Measurements from ENCODE around the gene DUSP6. TPM values are rescaled to one million over a fixed set of nuclear protein-coding genes. Genes with fewer than 3 reads are reported as not detected.
A peak's percentile ranks its signal among the peaks of the same experiment; 100 is the strongest.

The DUSP6 gene
- total and polyA plus RNA-seq, 2 of the 13 experiments (the other 11 are each of a cell fraction or from before 2014, with no cell fraction given) = 40.9 to 161 TPM

- TF ChIP-seq GLI4 (CRISPR knock-in tag; IDR thresholded peaks at IDR 0.05; ENCODE audit: borderline replicate concordance) (no peak), TCF7 (IDR thresholded peaks at IDR 0.05; ENCODE audit: low read depth) (peak; percentile 55), AGO2 (optimal IDR thresholded peaks at IDR 0.05; ENCODE audit: low read depth, low read length) (no peak), ZNF350 (CRISPR knock-in tag; IDR thresholded peaks at IDR 0.05; ENCODE audit: borderline replicate concordance, low read depth) (no peak), RXRA (CRISPR knock-in tag; IDR thresholded peaks at IDR 0.05) (no peak), MEIS1 (CRISPR knock-in tag; IDR thresholded peaks at IDR 0.05; ENCODE audit: borderline replicate concordance) (0 out of 2 replicates have a peak, but pooled peaks have one; percentile 31), PTBP1 (IDR thresholded peaks at IDR 0.05; ENCODE audit: low read depth, low read length, poor library complexity, severe bottlenecking) (no peak), ZNF30 (CRISPR knock-in tag; IDR thresholded peaks at IDR 0.05) (no peak), PCBP2 (optimal IDR thresholded peaks at IDR 0.05; ENCODE audit: low read depth, low read length, poor library complexity, severe bottlenecking) (no peak), ZNF607 (CRISPR knock-in tag; IDR thresholded peaks at IDR 0.05; ENCODE audit: borderline replicate concordance) (no peak), NR2F1 (CRISPR knock-in tag; IDR thresholded peaks at IDR 0.05) (peak; percentile 54 to 67; a peak in 3 of 4 replicates), HINFP (CRISPR knock-in tag; IDR thresholded peaks at IDR 0.05; ENCODE audit: low read depth) (no peak), SSRP1 (CRISPR knock-in tag; IDR thresholded peaks at IDR 0.05) (no peak), PHB2 (IDR thresholded peaks at IDR 0.05; ENCODE audit: partially characterized antibody) (no peak), ZNF235 (CRISPR knock-in tag; IDR thresholded peaks at IDR 0.05; ENCODE audit: borderline replicate concordance) (no peak), MIER3 (CRISPR knock-in tag; IDR thresholded peaks at IDR 0.05; ENCODE audit: borderline replicate concordance) (0 out of 2 replicates have a peak, but pooled peaks have one; percentile 27), ZBTB8A (CRISPR knock-in tag; IDR thresholded peaks at IDR 0.05; ENCODE audit: borderline replicate concordance, low read depth) (0 out of 2 replicates have a peak, but pooled peaks have one; percentile 45), RNF2 (conservative IDR thresholded peaks at IDR 0.05; ENCODE audit: low read depth) (no peak), SIX4 (CRISPR knock-in tag; IDR thresholded peaks at IDR 0.05) (peak; percentile 33; the same call in 1 of the 2 replicates), HNRNPLL (IDR thresholded peaks at IDR 0.05; ENCODE audit: low read depth, low read length, poor library complexity, severe bottlenecking) (no peak), ZNF251 (CRISPR knock-in tag; IDR thresholded peaks at IDR 0.05) (no peak), ONECUT2 (CRISPR knock-in tag; IDR thresholded peaks at IDR 0.05) (no peak)
- TF ChIP-seq, protein P1, sequence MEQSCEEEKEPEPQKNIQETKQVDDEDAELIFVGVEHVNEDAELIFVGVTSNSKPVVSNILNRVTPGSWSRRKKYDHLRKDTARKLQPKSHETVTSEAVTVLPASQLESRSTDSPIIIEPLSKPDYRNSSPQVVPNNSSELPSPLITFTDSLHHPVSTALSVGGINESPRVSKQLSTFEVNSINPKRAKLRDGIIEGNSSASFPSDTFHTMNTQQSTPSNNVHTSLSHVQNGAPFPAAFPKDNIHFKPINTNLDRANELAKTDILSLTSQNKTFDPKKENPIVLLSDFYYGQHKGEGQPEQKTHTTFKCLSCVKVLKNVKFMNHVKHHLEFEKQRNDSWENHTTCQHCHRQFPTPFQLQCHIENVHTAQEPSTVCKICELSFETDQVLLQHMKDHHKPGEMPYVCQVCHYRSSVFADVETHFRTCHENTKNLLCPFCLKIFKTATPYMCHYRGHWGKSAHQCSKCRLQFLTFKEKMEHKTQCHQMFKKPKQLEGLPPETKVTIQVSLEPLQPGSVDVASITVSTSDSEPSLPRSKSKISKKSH (CRISPR knock-in tag; IDR thresholded peaks at IDR 0.05; ENCODE audit: borderline replicate concordance) = no peak
- TF ChIP-seq, protein P2, sequence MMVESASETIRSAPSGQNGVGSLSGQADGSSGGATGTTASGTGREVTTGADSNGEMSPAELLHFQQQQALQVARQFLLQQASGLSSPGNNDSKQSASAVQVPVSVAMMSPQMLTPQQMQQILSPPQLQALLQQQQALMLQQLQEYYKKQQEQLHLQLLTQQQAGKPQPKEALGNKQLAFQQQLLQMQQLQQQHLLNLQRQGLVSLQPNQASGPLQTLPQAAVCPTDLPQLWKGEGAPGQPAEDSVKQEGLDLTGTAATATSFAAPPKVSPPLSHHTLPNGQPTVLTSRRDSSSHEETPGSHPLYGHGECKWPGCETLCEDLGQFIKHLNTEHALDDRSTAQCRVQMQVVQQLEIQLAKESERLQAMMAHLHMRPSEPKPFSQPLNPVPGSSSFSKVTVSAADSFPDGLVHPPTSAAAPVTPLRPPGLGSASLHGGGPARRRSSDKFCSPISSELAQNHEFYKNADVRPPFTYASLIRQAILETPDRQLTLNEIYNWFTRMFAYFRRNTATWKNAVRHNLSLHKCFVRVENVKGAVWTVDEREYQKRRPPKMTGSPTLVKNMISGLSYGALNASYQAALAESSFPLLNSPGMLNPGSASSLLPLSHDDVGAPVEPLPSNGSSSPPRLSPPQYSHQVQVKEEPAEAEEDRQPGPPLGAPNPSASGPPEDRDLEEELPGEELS (CRISPR knock-in tag; IDR thresholded peaks at IDR 0.05) = peak; percentile 51
- TF ChIP-seq, protein P3, sequence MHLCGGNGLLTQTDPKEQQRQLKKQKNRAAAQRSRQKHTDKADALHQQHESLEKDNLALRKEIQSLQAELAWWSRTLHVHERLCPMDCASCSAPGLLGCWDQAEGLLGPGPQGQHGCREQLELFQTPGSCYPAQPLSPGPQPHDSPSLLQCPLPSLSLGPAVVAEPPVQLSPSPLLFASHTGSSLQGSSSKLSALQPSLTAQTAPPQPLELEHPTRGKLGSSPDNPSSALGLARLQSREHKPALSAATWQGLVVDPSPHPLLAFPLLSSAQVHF (CRISPR knock-in tag; IDR thresholded peaks at IDR 0.05) = no peak
Observed at GRCh38 chr12:89379148-89379838, 27.0 kb upstream of the DUSP6 start (continued).
